Activated naive CD8-positive, alpha-beta T cell treated with anti-CD3 and anti-CD28 coated beads, Interleukin-2, amount 50 U/mL, for 16 hours (primary cell): ENCODE data around the gene EREG.

Source experiments
- DNase-seq: peaks from one replicate; pipeline ENCODE4 v3.0.0-alpha.2; 2020; ENCODE audit warnings: low read depth, low spot score

The EREG gene

DNA sequence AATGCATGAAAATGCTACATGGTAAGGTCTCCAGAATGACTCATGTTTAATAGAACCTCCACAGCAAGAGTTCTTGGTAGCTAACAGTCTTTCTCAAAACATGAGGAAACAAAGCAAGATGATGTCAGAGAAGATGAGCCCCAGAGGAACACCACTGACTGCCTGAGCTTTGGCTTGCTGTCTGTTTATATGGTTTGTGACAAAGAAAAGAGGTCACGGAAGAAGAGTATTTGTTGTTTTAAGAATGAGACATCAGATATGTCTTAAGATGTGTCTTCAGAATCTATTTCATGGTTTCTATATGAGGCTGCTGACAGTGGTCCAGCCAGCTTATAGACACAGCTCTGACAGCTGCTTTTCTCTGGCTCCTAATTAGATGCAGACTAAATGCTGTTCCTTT, 61.2 kb downstream of the EREG start:
- DNase-seq: no peak

DNA sequence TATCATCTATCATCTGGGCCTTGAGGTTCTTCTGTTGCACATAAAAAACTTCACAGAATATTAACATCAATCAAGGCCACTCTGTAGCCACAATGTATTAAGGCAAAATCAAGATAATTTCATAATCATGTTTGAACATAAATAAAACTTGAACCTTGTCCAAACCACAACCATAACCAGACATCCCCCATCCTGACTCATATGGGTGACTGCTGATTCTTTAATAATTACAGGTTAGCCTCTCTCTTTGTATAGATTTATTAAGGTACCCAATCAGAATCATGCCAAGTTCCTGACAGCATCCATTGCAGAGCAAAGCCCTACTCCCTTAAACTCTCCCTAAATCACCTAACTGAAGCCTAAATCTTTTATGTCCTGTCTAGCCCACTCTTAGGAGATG, 63.3 kb downstream of the EREG start:
- DNase-seq: no peak

DNA sequence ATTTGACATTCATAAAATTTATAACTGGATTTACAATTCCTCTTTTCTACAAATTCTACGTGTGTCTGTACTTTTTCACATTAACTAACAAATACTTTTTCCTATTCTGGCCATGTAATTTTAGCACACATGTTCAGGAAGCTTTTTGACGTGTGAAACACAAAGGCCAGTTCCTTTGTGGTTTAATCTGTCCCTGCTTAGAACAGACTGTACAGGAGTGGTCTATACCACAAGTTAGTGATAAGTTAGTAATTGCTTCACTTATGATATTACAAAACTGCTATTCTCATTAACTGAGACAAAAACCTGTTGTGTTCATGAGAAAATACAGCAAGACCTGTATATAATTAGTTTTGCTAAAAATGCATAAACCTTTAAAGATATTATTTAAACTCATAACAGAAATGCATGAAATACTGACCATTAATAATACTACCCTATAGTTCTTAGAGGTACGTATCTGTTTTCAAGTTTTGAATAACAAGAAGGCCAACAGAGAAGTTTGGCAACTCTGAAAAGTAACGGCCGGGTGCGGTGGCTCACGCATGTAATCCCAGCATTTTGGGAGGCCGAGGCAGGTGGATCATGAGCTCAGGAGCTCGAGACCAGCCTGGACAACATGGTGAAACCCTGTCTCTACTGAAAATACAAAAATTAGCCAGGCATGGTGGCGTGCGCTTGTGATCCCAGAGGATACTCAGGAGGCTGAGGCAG, 66.3 kb downstream of the EREG start:
- no peak for DNase-seq

- DNase-seq: no peak
Measured at GRCh38 chr4:74433043-74433442, 68.1 kb downstream of the EREG start.

- no peak for DNase-seq
Measured at GRCh38 chr4:74433541-74434172, 68.7 kb downstream of the EREG start.

GRCh38 chr4:74435296-74435695, 70.4 kb downstream of the EREG start:
- DNase-seq: no peak

DNA sequence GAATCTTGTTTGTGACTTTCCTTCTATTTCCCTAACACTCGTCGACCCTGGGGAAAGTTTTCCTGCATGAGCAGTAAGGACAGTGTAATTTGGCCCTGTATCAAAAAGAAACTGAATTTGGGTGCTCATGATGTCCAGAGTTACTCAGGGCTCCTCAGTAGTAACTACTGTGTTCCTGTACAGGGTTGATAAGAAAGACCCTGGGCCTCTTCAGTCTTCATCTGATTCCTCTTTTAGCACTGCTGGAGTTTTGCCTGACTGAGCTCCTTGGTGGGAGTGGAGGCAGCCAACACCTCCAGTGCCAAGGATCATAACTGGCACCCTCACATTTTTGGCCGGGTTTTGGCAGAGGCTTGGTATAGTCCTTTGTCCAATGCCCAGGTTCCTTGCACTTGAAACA, 72.9 kb downstream of the EREG start:
- DNase-seq: no peak
